ENCODE results near the gene MBD3.
A peak's percentile ranks its signal among the peaks of the same experiment; 100 is the strongest.

Gene MBD3

DNA sequence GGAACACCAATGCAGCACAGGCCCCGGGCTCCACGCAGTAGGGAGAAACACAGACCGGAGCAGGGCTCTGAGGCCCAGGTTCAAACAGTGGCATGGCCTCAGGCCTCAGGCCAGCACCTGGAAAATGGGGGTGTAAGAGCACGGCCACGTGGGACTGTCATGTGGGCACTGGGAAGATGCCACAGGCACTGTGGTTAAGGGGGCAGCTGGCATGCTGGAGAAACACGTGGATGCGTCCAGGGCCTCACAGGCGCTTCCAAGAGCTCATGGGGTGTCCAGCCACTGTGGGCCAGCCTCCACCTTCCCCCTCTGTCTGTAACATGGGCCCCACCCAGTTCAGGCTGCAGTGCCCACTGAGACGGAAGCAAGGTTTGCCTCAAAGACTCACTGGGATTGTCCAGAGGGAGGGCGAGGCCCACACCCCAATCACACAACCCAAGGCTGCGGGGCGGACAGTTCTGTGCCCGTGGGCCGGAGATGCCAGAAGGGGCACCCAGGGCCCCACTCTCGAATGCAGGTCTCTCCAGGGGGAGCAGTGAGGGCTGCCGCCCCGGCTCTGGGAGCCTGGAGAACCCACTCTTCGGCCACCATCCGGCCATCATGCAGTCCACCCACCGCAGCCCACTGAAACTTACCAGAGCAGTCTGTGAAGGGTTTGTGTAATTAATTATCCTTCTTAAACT, 6.3 kb upstream of the MBD3 start:
- DNase-seq (ENCODE audit: low spot score) = no peak

DNA sequence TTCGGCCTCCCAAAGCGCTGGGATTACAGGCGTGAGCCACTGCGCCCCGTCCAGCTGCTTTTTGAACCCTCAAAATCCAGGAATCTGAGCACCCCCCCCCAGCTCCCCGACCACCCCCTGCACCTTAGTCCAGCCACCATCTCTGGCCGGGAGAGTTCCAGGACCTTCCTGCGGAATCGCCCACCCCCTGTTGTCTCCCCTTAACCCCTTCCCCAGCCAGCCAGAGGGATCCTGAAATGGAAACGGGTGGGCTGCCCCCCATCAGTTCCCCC, 772 bp upstream of the MBD3 start:
- no peak for DNase-seq (ENCODE audit: low spot score)

- DNase-seq (ENCODE audit: low spot score) = peak; percentile 86
Measured at GRCh38 chr19:1592024-1592754, 476 bp downstream of the MBD3 start.

DNA sequence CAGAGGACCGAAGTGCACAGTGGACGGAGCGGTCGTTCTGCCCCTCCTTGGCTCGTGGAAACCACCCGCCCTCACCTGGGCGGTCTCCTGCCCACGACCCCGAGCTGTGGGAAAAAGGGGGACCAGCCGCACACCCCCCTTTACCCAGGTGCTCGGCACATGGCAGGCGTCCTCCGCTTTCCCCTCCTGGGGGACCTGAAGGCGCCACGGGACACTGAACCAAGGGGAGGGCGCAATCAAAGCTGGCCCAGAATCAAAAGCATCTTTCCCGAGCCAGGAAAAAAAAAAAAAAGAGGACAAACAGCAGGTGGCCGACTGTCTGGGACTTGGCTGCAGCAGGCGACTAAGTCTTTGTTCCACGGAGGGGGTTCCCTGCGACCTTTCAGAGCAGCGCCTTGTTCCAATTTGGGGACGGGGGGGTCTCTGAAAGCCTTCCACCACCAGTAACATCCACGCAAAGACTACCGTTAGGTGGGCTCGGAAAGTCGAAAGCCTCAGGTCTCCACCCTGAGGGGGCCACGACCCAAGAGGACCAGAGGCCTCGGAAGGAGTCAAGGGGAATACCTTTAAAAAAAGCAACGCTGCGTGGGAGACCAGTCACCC, 1.1 kb downstream of the MBD3 start:
- DNase-seq (ENCODE audit: low spot score) = no peak

- no peak for DNase-seq (ENCODE audit: low spot score)
Measured at GRCh38 chr19:1590641-1591397, 1.8 kb downstream of the MBD3 start.

GRCh38 chr19:1587872-1588271, 4.8 kb downstream of the MBD3 start:
- DNase-seq (ENCODE audit: low spot score) = no peak

DNA sequence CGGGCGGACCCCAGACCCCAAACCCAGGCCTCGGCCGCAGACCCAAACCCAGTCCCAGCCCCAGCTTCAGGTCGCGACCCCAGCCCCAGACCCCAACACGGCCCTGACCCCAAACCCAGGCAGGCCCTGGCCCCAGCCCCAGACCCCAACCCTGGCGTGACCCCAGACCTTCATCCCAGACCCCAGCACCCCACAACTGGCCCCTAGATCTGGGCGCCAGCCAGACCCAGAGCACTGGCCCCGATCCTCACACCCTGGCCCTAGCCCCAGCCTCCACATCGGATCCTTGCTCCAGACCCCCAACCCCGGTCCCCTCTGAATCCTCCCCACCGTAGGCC, 7.5 kb downstream of the MBD3 start:
- no peak for DNase-seq (ENCODE audit: low spot score)

DNA sequence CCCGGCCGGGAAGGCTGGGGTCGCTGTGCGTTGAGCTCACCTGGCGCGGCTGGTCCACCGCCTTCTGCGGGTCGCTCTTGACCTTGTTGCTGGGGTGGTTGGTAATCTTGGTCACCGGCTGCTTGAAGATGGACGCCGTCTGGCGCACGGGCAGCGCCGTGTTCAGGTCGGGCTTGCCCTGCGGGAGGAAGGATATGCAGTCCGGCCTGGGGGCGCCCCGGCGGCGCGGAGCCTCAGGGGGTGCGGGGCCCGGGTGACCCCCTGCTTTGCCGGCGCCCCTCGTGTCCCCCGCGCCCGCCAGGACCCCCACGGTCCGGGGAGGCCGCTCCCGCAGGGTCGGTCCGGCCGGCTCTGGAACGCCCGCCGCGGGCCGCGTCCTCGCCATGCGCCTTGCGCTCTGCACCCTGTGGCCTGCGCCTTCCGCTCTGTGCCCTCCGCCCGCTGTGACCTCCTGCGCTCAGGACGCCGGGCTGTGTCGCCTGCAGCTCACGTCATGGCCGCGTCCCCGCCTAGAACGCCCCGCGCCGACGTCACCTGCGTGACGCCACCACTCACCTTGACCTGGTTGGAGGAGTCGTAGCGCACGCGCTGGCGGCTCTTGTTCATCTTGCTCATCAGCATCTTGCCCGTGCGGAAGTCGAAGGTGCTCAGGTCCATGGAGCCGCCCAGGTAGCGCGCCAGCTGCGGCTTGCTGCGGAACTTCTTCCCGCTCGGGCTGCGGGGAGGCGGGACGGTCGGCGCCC, 8.0 kb downstream of the MBD3 start:
- no peak for DNase-seq (ENCODE audit: low spot score)

DNA sequence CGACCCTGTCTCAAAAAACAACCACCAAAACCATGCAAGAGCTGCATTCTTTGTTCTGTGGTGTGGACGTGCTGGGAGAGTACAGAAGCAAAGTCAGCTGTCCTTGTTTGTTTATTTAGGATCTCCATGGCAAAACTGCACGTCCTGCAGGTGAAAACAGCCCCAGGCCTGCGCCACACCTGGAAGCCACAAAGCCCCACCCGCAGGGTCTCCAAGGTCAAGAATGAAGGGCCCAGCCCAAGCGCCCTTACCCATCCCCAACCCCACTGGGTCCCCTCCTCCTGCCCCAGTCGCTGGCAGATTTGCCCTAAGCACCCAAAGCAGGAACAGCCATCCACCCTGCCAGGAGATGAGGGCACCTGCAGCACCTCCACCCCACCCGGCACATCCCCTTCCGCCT, 10.5 kb downstream of the MBD3 start:
- DNase-seq (ENCODE audit: low spot score) = no peak

- no peak for DNase-seq (ENCODE audit: low spot score)
Measured at GRCh38 chr19:1580957-1581356, 11.7 kb downstream of the MBD3 start.

DNA sequence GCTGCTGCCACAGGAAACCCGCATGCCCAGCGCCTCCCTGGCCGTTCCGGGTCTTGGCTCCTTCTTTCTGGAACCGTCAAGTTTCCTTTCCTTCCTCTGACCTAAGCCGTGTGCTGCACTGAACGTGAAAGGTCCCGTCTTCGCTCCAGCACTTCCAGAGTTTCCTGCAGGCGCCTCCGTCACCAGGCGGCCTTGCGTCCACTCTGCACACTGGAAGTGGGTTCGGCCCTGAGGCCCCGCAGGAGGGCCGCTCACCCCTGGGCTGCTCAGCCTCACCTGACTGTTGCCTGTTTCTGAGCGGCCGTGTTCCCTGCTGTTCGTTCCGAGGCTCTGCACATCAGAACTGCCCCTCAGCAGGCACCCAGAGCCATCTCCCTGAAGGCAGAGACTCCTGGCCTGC, 12.3 kb downstream of the MBD3 start:
- no peak for DNase-seq (ENCODE audit: low spot score)

GRCh38 chr19:1579222-1579621, 13.4 kb downstream of the MBD3 start:
- DNase-seq (ENCODE audit: low spot score) = no peak

GRCh38 chr19:1577929-1578618, 14.6 kb downstream of the MBD3 start:
- no peak for DNase-seq (ENCODE audit: low spot score)

GRCh38 chr19:1577090-1577928, 15.4 kb downstream of the MBD3 start:
- no peak for DNase-seq (ENCODE audit: low spot score)

GRCh38 chr19:1576242-1577089, 16.2 kb downstream of the MBD3 start:
- no peak for DNase-seq (ENCODE audit: low spot score)

DNA sequence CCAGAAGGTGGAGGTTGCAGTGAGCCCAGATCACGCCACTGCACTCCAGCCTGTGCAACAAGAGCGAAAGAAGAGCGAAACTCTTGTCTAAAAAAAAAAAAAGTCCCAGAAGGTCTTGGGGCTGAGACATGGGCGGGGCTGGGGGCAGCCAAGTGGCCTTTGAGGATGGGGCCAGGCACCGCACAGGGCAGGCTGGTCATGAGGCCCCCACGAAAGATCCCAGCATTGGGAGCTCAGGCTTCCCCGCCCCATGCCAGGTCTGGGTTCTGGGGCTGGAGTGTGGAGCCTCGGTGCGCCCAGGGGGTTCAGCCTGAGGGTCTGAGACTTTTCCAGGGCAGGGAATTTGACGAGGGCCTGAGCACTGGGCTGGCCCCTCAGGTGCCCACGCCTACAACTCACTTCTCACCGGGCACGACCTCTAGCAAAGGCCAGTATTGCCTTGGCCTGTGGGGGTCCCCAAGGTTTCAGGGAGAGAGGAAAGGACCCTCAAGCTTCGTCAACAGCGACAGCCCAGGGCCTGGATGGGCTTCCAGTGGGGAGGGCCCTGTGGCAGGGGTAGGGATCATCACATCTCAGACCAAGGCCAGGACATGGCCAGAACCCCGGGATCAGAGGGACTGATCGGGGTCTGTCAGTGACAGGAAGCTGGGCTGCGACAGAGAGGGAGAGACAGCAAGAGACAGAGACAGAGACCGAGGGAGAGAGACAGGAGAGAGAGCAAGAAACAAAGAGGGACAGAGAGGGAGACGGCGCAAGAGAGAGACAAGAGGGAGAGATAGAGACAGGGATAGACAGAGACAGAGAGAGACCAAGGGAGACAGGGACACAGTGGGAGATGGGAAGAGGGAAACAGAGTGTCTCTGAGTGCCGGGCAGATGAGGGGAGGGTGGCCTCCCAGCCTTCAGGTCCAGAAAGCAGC, 17.1 kb downstream of the MBD3 start:
- DNase-seq (ENCODE audit: low spot score) = no peak

GRCh38 chr19:1574354-1575136, 18.1 kb downstream of the MBD3 start:
- DNase-seq (ENCODE audit: low spot score) = no peak

GRCh38 chr19:1572795-1573194, 19.9 kb downstream of the MBD3 start:
- no peak for DNase-seq (ENCODE audit: low spot score)
